Esophagus muscularis mucosa (tissue), 4 donors: ENCODE results near the gene FAM193A. TPM values are rescaled to one million over a fixed set of nuclear protein-coding genes. Genes with fewer than 3 reads are reported as not detected.
"Not testable (repeated sequence)": the region's sequence is repeated elsewhere in the genome, so short reads cannot be mapped to it uniquely, and the experiment has no call there.

ENCODE experiments used
- DNase-seq: peaks from one replicate; pipeline ENCODE4 v3.0.0-alpha.2; 2017; ENCODE audit errors: extremely low spot score
- H3K27ac ChIP-seq, 4 donors: fragments of 200-600 bp; sonication (generic); replicated peaks in 1 of 4; 1 replicate in 3 of 4; 2 replicates in 1 of 4; pipeline ENCODE4 v1.5.1; 2016 to 2019; ENCODE audit warnings: mild to moderate bottlenecking in 1 of 4
- H3K27me3 ChIP-seq, 4 donors: fragments of 200-600 bp; sonication (generic); one replicate each; pipeline versions ENCODE4 v1.5.1 to v1.6.0; 2016 to 2019
- H3K36me3 ChIP-seq, 4 donors: fragments of 200-600 bp; sonication (generic); one replicate each; pipeline ENCODE4 v1.5.1; 2016 to 2019
- H3K4me1 ChIP-seq, 4 donors: fragments of 200-600 bp; sonication (generic); one replicate each; pipeline ENCODE4 v1.5.1; 2016 to 2019
- H3K4me3 ChIP-seq, 4 donors: fragments of 200-600 bp; sonication (generic); 1 replicate in 2 of 4; 2 replicates in 2 of 4; pipeline ENCODE4 v1.5.1; 2016 to 2019; ENCODE audit warnings: mild to moderate bottlenecking in 4 of 4, moderate library complexity in 1 of 4
- H3K9me3 ChIP-seq, 4 donors: fragments of 200-600 bp; sonication (generic); 1 replicate in 3 of 4; 2 replicates in 1 of 4; pipeline ENCODE4 v1.5.1; 2016 to 2019
- CTCF ChIP-seq, 3 experiments: fragments of 200-600 bp in 2 of 3; fragments of 450-650 bp in 1 of 3; sonication (generic) in 2 of 3; IDR thresholded peaks; one replicate each; pipeline ENCODE4 v1.5.1; 2017 to 2019; ENCODE audit warnings: antibody characterized with exemption in 3 of 3, mild to moderate bottlenecking in 2 of 3, moderate library complexity in 1 of 3
- EP300 ChIP-seq: sonication (generic); formaldehyde crosslinking; IDR thresholded peaks from one replicate; pipeline ENCODE4 v1.6.1; 2017; ENCODE audit warnings: antibody characterized with exemption
- POLR2A ChIP-seq: fragments of 450-650 bp; IDR thresholded peaks from one replicate; pipeline ENCODE4 v1.6.1; 2017; ENCODE audit warnings: antibody characterized with exemption, moderate library complexity, mild to moderate bottlenecking, low read depth
- POLR2AphosphoS5 ChIP-seq, 2 donors: sonication (generic); formaldehyde crosslinking; IDR thresholded peaks; one replicate each; pipeline ENCODE4 v1.6.1; 2017; ENCODE audit warnings: antibody characterized with exemption in 2 of 2
- WGBS: methylation state at CpG from one replicate; pipeline ENCODE4 v1.1.5; 2018; 5-methylcytosine and 5-hydroxymethylcytosine counted together
- intact Hi-C: fragments of 100-400 bp; cut with DNase I; formaldehyde crosslinking; loops from one replicate; pipeline ENCODE4 v1.15.1; 2023
- small RNA-seq, 3 donors: library from RNA; depleted of rRNA; stranded (forward); fragments of <200 nt; gene quantifications; one replicate each; pipeline ENCODE3, GENCODE V24; 2016
- total RNA-seq, 4 donors: library from RNA; depleted of rRNA; stranded (reverse); fragments of >200 nt; gene quantifications; one replicate each; pipeline versions ENCODE4 v1.1.0 to v1.2.1, GENCODE V29; 2016

The FAM193A gene
- total RNA-seq, 4 donors from 2014 or later: 20.0 to 30.6 (median 24.6) TPM

GRCh38 chr4:2771264-2771663 lies 234.8 kb downstream of the FAM193A start:
- WGBS: 72% methylated on average over 3 of the region's 3 CpGs

GRCh38 chr4:2780643-2781042 lies 244.2 kb downstream of the FAM193A start:
- H3K9me3 ChIP-seq, H3K27ac ChIP-seq, H3K4me1 ChIP-seq, H3K27me3 ChIP-seq, DNase-seq, intact Hi-C loops, H3K4me3 ChIP-seq, H3K36me3 ChIP-seq: not testable (repeated sequence)
- WGBS: 87% methylated on average over 5 of the region's 5 CpGs

More at GRCh38 chr4:2771264-2771663, 234.8 kb downstream of the FAM193A start:
- Histone ChIP-seq H3K9me3 (no peaks in the 10 kb centered on the region), H3K27me3 (peaks cover 0 to 6% (median 0%) of the 10 kb centered on the region in 4 donors), H3K4me3 (no peak overlapping the region), H3K36me3 (no peaks in the 10 kb centered on the region), H3K4me1 (peaks cover 0 to 3% (median 0%) of the 10 kb centered on the region in 4 donors), H3K27ac (no peak overlapping the region)
- DNase-seq: no peak
- no peak for TF ChIP-seq CTCF (IDR thresholded peaks at IDR 0.05)
- no peak for TF ChIP-seq POLR2AphosphoS5 (IDR thresholded peaks at IDR 0.05)
- TF ChIP-seq POLR2A: no peak
- TF ChIP-seq EP300: no peak
- intact Hi-C loops: no loop called here

- intact Hi-C loops: no loop called here
These were observed 245.5 kb downstream of the FAM193A start for GRCh38 chr4:2781911-2782310.

More at GRCh38 chr4:2781911-2782310, 245.5 kb downstream of the FAM193A start:
- no peak for TF ChIP-seq POLR2AphosphoS5 (IDR thresholded peaks at IDR 0.05)
- TF ChIP-seq POLR2A: no peak
- TF ChIP-seq CTCF (IDR thresholded peaks at IDR 0.05): no peak
- TF ChIP-seq EP300: no peak
- H3K4me3 ChIP-seq: no peak overlapping the region
- 91% methylated on average over 10 of the region's 10 CpGs for WGBS
- peaks cover 0 to 2% (median 0%) of the 10 kb centered on the region in 4 donors for H3K9me3 ChIP-seq
- no peaks in the 10 kb centered on the region for H3K36me3 ChIP-seq
- no peak for DNase-seq
- no peak overlapping the region for H3K27ac ChIP-seq
- peaks cover 0 to 10% (median 5%) of the 10 kb centered on the region in 4 donors for H3K4me1 ChIP-seq
- H3K27me3 ChIP-seq: no peaks in the 10 kb centered on the region

Small RNAs within 50 kb of the gene (small RNA-seq; reads per million reads assigned to genes)
- gene CR545473.1 (0 reads per million in 3 donors), gene RF00019 (0 reads per million in 3 donors)

Other genes starting within 250 kb of the FAM193A start
- 10 to 100 TPM in 2 of 4 donors, 1 to 10 TPM in 2; 4.5 to 13.4 (median 8.4) TPM for gene ZFYVE28, start 118.0 kb upstream of the FAM193A start, total RNA-seq
- gene CFAP99, start 117.7 kb upstream of the FAM193A start, total RNA-seq: 1 to 10 TPM in 1 of 4 donors, not detected in 3; 1.5 TPM
- gene RNF4, start 67.5 kb upstream of the FAM193A start, total RNA-seq: 10 to 100 TPM; 33.2 to 49.0 (median 40.7) TPM
- 10 to 100 TPM; 56.1 to 85.5 (median 75.4) TPM for gene TNIP2, start 219.7 kb downstream of the FAM193A start, total RNA-seq